Measurements from ENCODE around the gene CAPN2.

The CAPN2 gene

DNA sequence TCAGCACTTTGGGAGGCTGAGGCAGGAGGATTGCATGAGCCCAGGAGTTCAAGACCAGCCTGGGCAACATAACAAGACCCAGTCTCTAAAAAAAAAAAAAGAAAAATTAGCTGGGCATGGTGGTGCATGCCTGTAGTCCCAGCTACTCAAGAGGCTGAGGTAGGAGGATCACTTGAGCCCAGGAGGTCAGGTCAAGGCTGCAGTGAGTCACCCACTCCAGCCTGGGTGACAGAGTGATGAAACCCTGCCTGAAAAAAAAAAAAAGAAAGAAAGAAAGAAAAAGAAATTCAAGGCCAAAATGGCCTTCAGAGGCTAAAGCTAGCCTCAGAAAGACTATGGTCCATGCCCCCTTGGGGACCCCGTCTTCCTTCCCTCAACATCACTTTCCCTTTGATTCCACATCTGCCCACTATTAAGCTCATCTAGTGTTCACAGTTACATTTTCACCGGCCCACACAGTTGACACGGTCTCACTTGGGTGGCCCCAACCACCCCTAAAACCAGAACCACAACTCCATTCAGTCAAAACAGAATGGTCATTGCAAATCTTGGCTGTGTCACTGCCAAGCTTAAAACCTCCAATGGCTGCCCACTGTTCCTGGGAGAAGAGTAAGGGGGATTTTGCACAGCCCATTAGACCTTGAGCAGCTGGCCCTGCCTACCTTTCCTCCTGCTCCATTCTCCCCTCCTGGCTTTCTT, 44.7 kb upstream of the CAPN2 start:
- Histone ChIP-seq H2BK120ac (ENCODE audit: low read depth, low read length) (no peak overlapping the region), H2BK5ac (ENCODE audit: low read length) (no peak overlapping the region), H3K9ac (ENCODE audit: low read depth, low read length, poor library complexity) (no peak overlapping the region), H3K27me3 (ENCODE audit: control insufficient read depth in 3 of 3, insufficient read depth in 3 of 3, low read depth in 1 of 3, low read length in 3 of 3) (no peaks in the 10 kb centered on the region), H3K14ac (ENCODE audit: low read length) (no peak overlapping the region), H3K79me1 (ENCODE audit: low read depth, low read length) (no peaks in the 10 kb centered on the region), H2BK15ac (ENCODE audit: low read length) (no peak overlapping the region), H4K91ac (ENCODE audit: low read depth, low read length, poor library complexity) (no peak overlapping the region), H3K27ac (replicated peaks; ENCODE audit: low read length) (no peak overlapping the region), H3K4ac (ENCODE audit: low read length) (no peak overlapping the region), H3K4me2 (ENCODE audit: insufficient read depth, low read length, poor library complexity, severe bottlenecking) (no peak overlapping the region), H4K8ac (ENCODE audit: low read depth, low read length) (no peak overlapping the region), H2AFZ (ENCODE audit: low read length) (no peak overlapping the region), H2AK5ac (ENCODE audit: low read depth, low read length) (no peak overlapping the region), H3K36me3 (replicated peaks in 1 of 2; ENCODE audit: control insufficient read depth in 2 of 2, insufficient read depth in 2 of 2, low read length in 2 of 2) (no peaks in the 10 kb centered on the region), H2BK12ac (ENCODE audit: low read length) (no peak overlapping the region), H3K9me3 (replicated peaks in 1 of 2; ENCODE audit: control insufficient read depth in 2 of 2, insufficient read depth in 1 of 2, low read depth in 1 of 2, low read length in 2 of 2) (no peaks in the 10 kb centered on the region), H3K18ac (ENCODE audit: low read length) (no peak overlapping the region), H3K23ac (ENCODE audit: low read depth, low read length, poor library complexity) (no peak overlapping the region), H3K4me3 (ENCODE audit: low read length in 2 of 2) (no peak overlapping the region), H3K4me1 (ENCODE audit: control insufficient read depth in 2 of 2, insufficient read depth in 1 of 2, low read depth in 1 of 2, low read length in 2 of 2) (no peaks in the 10 kb centered on the region)
- no CpG with 5 or more reads among the region's 3 CpGs for WGBS, 2 donors (ENCODE audit: extremely low coverage in 2 of 2, insufficient read length in 2 of 2, insufficient replicate concordance in 1 of 2)
- no peak for DNase-seq (ENCODE audit: low spot score)

- no peak overlapping the region for H2BK5ac ChIP-seq (ENCODE audit: low read length)
Observed at GRCh38 chr1:223669003-223669795, 43.1 kb upstream of the CAPN2 start.

DNA sequence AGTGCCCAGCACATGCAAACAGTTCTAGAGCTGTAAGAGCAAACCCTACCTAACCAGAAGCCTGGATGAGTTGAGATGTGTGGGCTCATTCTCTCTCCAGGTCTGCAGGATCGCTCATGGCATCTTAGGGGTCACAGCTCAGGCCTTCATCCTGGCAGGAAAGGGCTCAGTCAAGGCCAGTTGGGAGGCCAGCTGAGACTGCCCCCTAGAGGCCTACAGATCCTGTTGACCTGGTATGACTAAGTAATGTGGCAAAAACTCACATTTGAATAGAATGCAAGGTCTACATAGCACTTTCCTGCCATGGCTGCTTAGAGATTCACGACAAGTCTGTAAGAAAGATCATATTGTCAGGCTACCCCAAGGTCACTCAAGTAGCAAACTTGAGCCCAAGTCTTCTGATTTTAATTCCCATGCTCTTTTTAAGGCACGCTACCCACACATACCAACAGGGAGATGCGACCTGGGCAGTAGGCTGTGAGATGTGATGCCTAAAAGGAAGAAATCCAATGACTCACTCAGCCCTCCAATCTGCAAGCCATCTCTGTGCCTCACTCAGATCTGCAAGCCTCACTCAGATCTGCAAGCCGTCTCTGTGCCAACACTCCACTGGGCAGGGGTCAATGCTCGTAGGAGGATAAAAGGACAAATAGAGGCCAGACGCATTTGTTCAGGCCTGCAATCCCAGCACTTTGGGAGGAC, 41.7 kb upstream of the CAPN2 start:
- H3K23ac ChIP-seq (ENCODE audit: low read depth, low read length, poor library complexity), result no peak overlapping the region
- H2BK120ac ChIP-seq (ENCODE audit: low read depth, low read length), result no peak overlapping the region
- no CpG with 5 or more reads among the region's 7 CpGs for WGBS, 2 donors (ENCODE audit: extremely low coverage in 2 of 2, insufficient read length in 2 of 2, insufficient replicate concordance in 1 of 2)
- H2BK15ac ChIP-seq (ENCODE audit: low read length), result no peak overlapping the region
- H3K4me1 ChIP-seq (ENCODE audit: control insufficient read depth in 2 of 2, insufficient read depth in 1 of 2, low read depth in 1 of 2, low read length in 2 of 2), result no peaks in the 10 kb centered on the region
- no peak overlapping the region for H2AK5ac ChIP-seq (ENCODE audit: low read depth, low read length)
- no peak overlapping the region for H2AFZ ChIP-seq (ENCODE audit: low read length)
- H4K91ac ChIP-seq (ENCODE audit: low read depth, low read length, poor library complexity), result no peak overlapping the region
- H3K4me3 ChIP-seq (ENCODE audit: low read length in 2 of 2), result no peak overlapping the region
- no peak overlapping the region for H4K8ac ChIP-seq (ENCODE audit: low read depth, low read length)
- H3K4me2 ChIP-seq (ENCODE audit: insufficient read depth, low read length, poor library complexity, severe bottlenecking), result no peak overlapping the region
- no peaks in the 10 kb centered on the region for H3K36me3 ChIP-seq (replicated peaks in 1 of 2; ENCODE audit: control insufficient read depth in 2 of 2, insufficient read depth in 2 of 2, low read length in 2 of 2)
- peaks cover 0 to 3% of the 10 kb centered on the region in 2 donors for H3K9me3 ChIP-seq (replicated peaks in 1 of 2; ENCODE audit: control insufficient read depth in 2 of 2, insufficient read depth in 1 of 2, low read depth in 1 of 2, low read length in 2 of 2)
- no peak overlapping the region for H3K14ac ChIP-seq (ENCODE audit: low read length)
- no peak overlapping the region for H3K4ac ChIP-seq (ENCODE audit: low read length)
- H3K18ac ChIP-seq (ENCODE audit: low read length), result no peak overlapping the region
- H3K9ac ChIP-seq (ENCODE audit: low read depth, low read length, poor library complexity), result peak overlapping the region; percentile 24
- H2BK12ac ChIP-seq (ENCODE audit: low read length), result no peak overlapping the region
- DNase-seq (ENCODE audit: low spot score), result peak; percentile 41
- no peak overlapping the region for H3K27ac ChIP-seq (replicated peaks; ENCODE audit: low read length)
- H3K79me1 ChIP-seq (ENCODE audit: low read depth, low read length), result no peaks in the 10 kb centered on the region
- no peak overlapping the region for H2BK5ac ChIP-seq (ENCODE audit: low read length)
- no peaks in the 10 kb centered on the region for H3K27me3 ChIP-seq (ENCODE audit: control insufficient read depth in 3 of 3, insufficient read depth in 3 of 3, low read depth in 1 of 3, low read length in 3 of 3)

More at GRCh38 chr1:223669003-223669795, 43.1 kb upstream of the CAPN2 start:
- Histone ChIP-seq H3K23ac (ENCODE audit: low read depth, low read length, poor library complexity) (peak overlapping the region; percentile 56), H2AFZ (ENCODE audit: low read length) (no peak overlapping the region), H2BK120ac (ENCODE audit: low read depth, low read length) (no peak overlapping the region), H3K4me2 (ENCODE audit: insufficient read depth, low read length, poor library complexity, severe bottlenecking) (no peak overlapping the region), H3K14ac (ENCODE audit: low read length) (peak overlapping the region; percentile 4), H3K9me3 (replicated peaks in 1 of 2; ENCODE audit: control insufficient read depth in 2 of 2, insufficient read depth in 1 of 2, low read depth in 1 of 2, low read length in 2 of 2) (peaks cover 0 to under 1% of the 10 kb centered on the region in 2 donors), H3K4me1 (ENCODE audit: control insufficient read depth in 2 of 2, insufficient read depth in 1 of 2, low read depth in 1 of 2, low read length in 2 of 2) (no peaks in the 10 kb centered on the region), H3K4me3 (ENCODE audit: low read length in 2 of 2) (no peak overlapping the region), H3K18ac (ENCODE audit: low read length) (no peak overlapping the region), H3K4ac (ENCODE audit: low read length) (no peak overlapping the region), H2BK15ac (ENCODE audit: low read length) (no peak overlapping the region), H3K9ac (ENCODE audit: low read depth, low read length, poor library complexity) (no peak overlapping the region), H2AK5ac (ENCODE audit: low read depth, low read length) (no peak overlapping the region), H3K79me1 (ENCODE audit: low read depth, low read length) (no peaks in the 10 kb centered on the region), H3K27ac (replicated peaks; ENCODE audit: low read length) (no peak overlapping the region), H4K91ac (ENCODE audit: low read depth, low read length, poor library complexity) (no peak overlapping the region), H3K27me3 (ENCODE audit: control insufficient read depth in 3 of 3, insufficient read depth in 3 of 3, low read depth in 1 of 3, low read length in 3 of 3) (no peaks in the 10 kb centered on the region), H3K36me3 (replicated peaks in 1 of 2; ENCODE audit: control insufficient read depth in 2 of 2, insufficient read depth in 2 of 2, low read length in 2 of 2) (no peaks in the 10 kb centered on the region), H4K8ac (ENCODE audit: low read depth, low read length) (no peak overlapping the region), H2BK12ac (ENCODE audit: low read length) (no peak overlapping the region)
- DNase-seq (ENCODE audit: low spot score), result no peak
- no CpG with 5 or more reads among the region's 6 CpGs for WGBS, 2 donors (ENCODE audit: extremely low coverage in 2 of 2, insufficient read length in 2 of 2, insufficient replicate concordance in 1 of 2)

All from neuronal stem cell (in vitro differentiated cells).